SK-N-SH (cell line): ENCODE results near the gene EDN2. TPM values are rescaled to one million over a fixed set of nuclear protein-coding genes. Genes with fewer than 3 reads are reported as not detected.

Experiments used
- CTCF ChIA-PET: fragments of 300-600, 350-600 bp; formaldehyde crosslinking; extraction: SDS; loops from one replicate; lab custom pipeline; 2021; lab: Yijun Ruan, JAX
- POLR2A ChIA-PET: fragments of 350-600 bp; sonication (Branson Sonifier 250); formaldehyde crosslinking; extraction: SDS; loops from one replicate; lab custom pipeline; 2020; ENCODE audit warnings: antibody characterized with exemption, inconsistent platforms; lab: Yijun Ruan, JAX
- DNase-seq: peaks from one replicate; pipeline ENCODE4 v3.0.0; 2012
- H2AFZ ChIP-seq: fragments of 200-600 bp; sonication (generic); 2 replicates; pipeline ENCODE4 v1.8.1; 2016; ENCODE audit warnings: antibody characterized with exemption, mild to moderate bottlenecking, low read depth
- H3F3A ChIP-seq: fragments of 200-600 bp; sonication (generic); replicated peaks from 2 replicates; pipeline ENCODE3; 2016; ENCODE audit warnings: antibody characterized with exemption, mild to moderate bottlenecking; ENCODE audit not compliant: insufficient read depth
- H3K27ac ChIP-seq, 2 experiments: fragments of 200-500 bp in 1 of 2; fragments of 200-600 bp in 1 of 2; sonication (Bioruptor generic) in 1 of 2; sonication (generic), shearing (Covaris generic) in 1 of 2; 2 replicates each; pipeline versions ENCODE4 v1.5.1 to v1.6.1; 2014 to 2016; ENCODE audit warnings: low read depth in 2 of 2, inconsistent platforms in 1 of 2, low read length in 1 of 2, mild to moderate bottlenecking in 1 of 2, mixed read lengths in 1 of 2
- H3K27me3 ChIP-seq: fragments of 200-600 bp; sonication (generic), shearing (Covaris generic); 2 replicates; pipeline ENCODE4 v1.6.1; 2016; ENCODE audit warnings: mixed run types; ENCODE audit not compliant: insufficient read depth
- H3K36me3 ChIP-seq, 2 experiments: fragments of 200-500 bp in 1 of 2; fragments of 200-600 bp in 1 of 2; sonication (Bioruptor generic) in 1 of 2; sonication (generic) in 1 of 2; replicated peaks in 1 of 2; 2 replicates each; pipeline versions ENCODE3 to v1.5.1; 2014 to 2016; ENCODE audit warnings: low read length in 1 of 2, mild to moderate bottlenecking in 1 of 2; ENCODE audit not compliant: insufficient read depth in 2 of 2, control insufficient read depth in 1 of 2
- H3K4me1 ChIP-seq, 2 experiments: fragments of 200-500 bp in 1 of 2; fragments of 200-600 bp in 1 of 2; sonication (Bioruptor generic) in 1 of 2; sonication (generic), shearing (Covaris generic) in 1 of 2; 2 replicates each; pipeline versions ENCODE4 v1.5.1 to v1.6.1; 2014 to 2016; ENCODE audit warnings: low read depth in 1 of 2, low read length in 1 of 2, mixed run types in 1 of 2; ENCODE audit not compliant: insufficient read depth in 2 of 2, control insufficient read depth in 1 of 2
- H3K4me2 ChIP-seq: fragments of 200-600 bp; sonication (generic), shearing (Covaris generic); 2 replicates; pipeline ENCODE4 v1.6.1; 2017; ENCODE audit warnings: mixed run types
- H3K4me3 ChIP-seq, 2 experiments: fragments of 200-500 bp in 1 of 2; fragments of 200-600 bp in 1 of 2; sonication (Bioruptor generic) in 1 of 2; sonication (generic), shearing (Covaris generic) in 1 of 2; 2 replicates each; pipeline versions ENCODE4 v1.5.1 to v1.8.1; 2014 to 2016; ENCODE audit warnings: low read depth in 2 of 2, inconsistent platforms in 1 of 2, low read length in 1 of 2, mild to moderate bottlenecking in 1 of 2, mixed read lengths in 1 of 2, moderate library complexity in 1 of 2
- H3K79me2 ChIP-seq: fragments of 200-600 bp; sonication (generic); 2 replicates; pipeline ENCODE4 v1.8.1; 2017; ENCODE audit warnings: mild to moderate bottlenecking; ENCODE audit not compliant: insufficient read depth
- H3K9ac ChIP-seq: fragments of 200-600 bp; sonication (generic); 2 replicates; pipeline ENCODE4 v1.6.1; 2017; ENCODE audit warnings: mixed run types
- H3K9me2 ChIP-seq: fragments of 200-600 bp; sonication (generic); 2 replicates; pipeline ENCODE4 v1.6.1; 2017; ENCODE audit warnings: mixed run types
- H3K9me3 ChIP-seq: fragments of 200-600 bp; sonication (generic); 2 replicates; pipeline ENCODE4 v1.6.1; 2017; ENCODE audit warnings: mixed run types, mild to moderate bottlenecking, moderate library complexity
- H4K20me1 ChIP-seq: fragments of 200-600 bp; sonication (generic); 2 replicates; pipeline ENCODE4 v1.6.1; 2017; ENCODE audit warnings: mild to moderate bottlenecking, mixed run types; ENCODE audit not compliant: insufficient read depth
- CHD2 ChIP-seq: fragments of 150-350 bp; IDR thresholded peaks from 2 replicates; pipeline ENCODE4 v1.6.1; 2018; ENCODE audit warnings: low read length; ENCODE audit not compliant: partially characterized antibody
- EP300 ChIP-seq, 2 experiments: IDR thresholded peaks; 2 replicates each; pipeline versions ENCODE4 v1.4.0 to v1.6.1; 2012; ENCODE audit warnings: borderline replicate concordance in 1 of 2, low read depth in 1 of 2, low read length in 1 of 2
- GATA2 ChIP-seq: sonication (generic); formaldehyde crosslinking; IDR thresholded peaks from 2 replicates; pipeline ENCODE4 v1.5.0; 2020; ENCODE audit warnings: mild to moderate bottlenecking, missing genetic modification reagents
- IRF3 ChIP-seq: fragments of 150-350 bp; IDR thresholded peaks from 2 replicates; pipeline ENCODE4 v1.6.1; 2016; ENCODE audit warnings: mild to moderate bottlenecking, low read depth, low read length
- MAX ChIP-seq: IDR thresholded peaks from 2 replicates; pipeline ENCODE4 v1.4.0; 2012; ENCODE audit warnings: low read depth
- NFIC ChIP-seq: IDR thresholded peaks from 2 replicates; pipeline ENCODE4 v1.4.0; 2012; ENCODE audit warnings: borderline replicate concordance
- NRF1 ChIP-seq: IDR thresholded peaks from 2 replicates; pipeline ENCODE4 v1.6.1; 2012; ENCODE audit warnings: low read depth, mild to moderate bottlenecking, low read length
- PBX3 ChIP-seq: IDR thresholded peaks from 2 replicates; pipeline ENCODE4; 2012
- POLR2AphosphoS5 ChIP-seq: IDR thresholded peaks from 2 replicates; pipeline ENCODE4 v1.6.1; 2012; ENCODE audit warnings: low read depth, low read length
- RAD21 ChIP-seq: IDR thresholded peaks from 2 replicates; pipeline ENCODE4 v1.6.1; 2012; ENCODE audit warnings: mild to moderate bottlenecking, low read length
- REST ChIP-seq: IDR thresholded peaks from 2 replicates; pipeline ENCODE4 v1.6.1; 2012; ENCODE audit warnings: mild to moderate bottlenecking, low read depth, low read length, moderate library complexity
- USF2 ChIP-seq: fragments of 150-350 bp; IDR thresholded peaks from 2 replicates; pipeline ENCODE4 v1.6.1; 2017; ENCODE audit warnings: antibody characterized with exemption, low read length, low read depth, borderline replicate concordance
- WGBS: methylation state at CpG from one replicate; pipeline ENCODE4 v1.1.6; 2017; ENCODE audit warnings: low lambda C conversion rate; 5-methylcytosine and 5-hydroxymethylcytosine counted together
- polyA plus RNA-seq, 3 experiments: library from polyadenylated mRNA; depleted of rRNA; stranded (reverse); fragments of >200 nt; gene quantifications; 2 replicates each; pipeline ENCODE4 v1.2.3, GENCODE V29; 2012

Gene EDN2
- polyA plus RNA-seq, 1 of the 3 experiments (the other 2 are of a cell fraction): 0.97 TPM

- Histone ChIP-seq H3K9me3 (no peaks in the 10 kb centered on the region), H3K4me1 (peaks cover 0 to 26% of the 10 kb centered on the region in 2 experiments; a peak in 1 of 4 replicates), H3F3A (no peaks in the 10 kb centered on the region), H3K27me3 (no peaks in the 10 kb centered on the region), H3K27ac (no peak overlapping the region), H3K36me3 (peaks cover 0 to 26% of the 10 kb centered on the region in 2 experiments), H3K4me2 (no peak overlapping the region), H3K4me3 (no peak overlapping the region), H2AFZ (no peak overlapping the region), H4K20me1 (no peaks in the 10 kb centered on the region), H3K79me2 (peaks cover 3% of the 10 kb centered on the region; the same call in 1 of the 2 replicates), H3K9ac (no peak overlapping the region), H3K9me2 (no peaks in the 10 kb centered on the region)
- CTCF ChIA-PET: interaction anchor here (1.6 to 1.8 kb wide), 2 partner anchors 10 kb away, joined by 8 to 9 read pairs; no protein-coding TSS in a partner anchor
- WGBS: 94% methylated on average over 1 of the region's 1 CpG
- TF ChIP-seq EP300 (IDR thresholded peaks at IDR 0.05; ENCODE audit: borderline replicate concordance in 1 of 2, low read depth in 1 of 2, low read length in 1 of 2): no peak
- no peak for TF ChIP-seq CHD2
- no peak for TF ChIP-seq RAD21
- TF ChIP-seq NRF1: no peak
- no peak for TF ChIP-seq USF2
- TF ChIP-seq IRF3: no peak
- no peak for TF ChIP-seq MAX
- TF ChIP-seq NFIC: no peak
- TF ChIP-seq POLR2AphosphoS5: no peak
- no peak for TF ChIP-seq REST
- no peak for TF ChIP-seq PBX3
- no peak for TF ChIP-seq GATA2 (CRISPR knock-in tag)
- DNase-seq: no peak
- POLR2A ChIA-PET: no interaction called here
Measured at GRCh38 chr1:41465741-41466140, 18.7 kb downstream of the EDN2 start.
